ENCODE data around the gene GGT6. TPM values are rescaled to one million over a fixed set of nuclear protein-coding genes. Genes with fewer than 3 reads are reported as not detected.

The GGT6 gene
- total RNA-seq, 1 donor from 2014 or later = 6.6 TPM

GRCh38 chr17:4544135-4544950 lies 16.0 kb downstream of the GGT6 start:
- no peak for TF ChIP-seq CTCF (IDR thresholded peaks at IDR 0.05; ENCODE audit: insufficient read depth, low read length, severe bottlenecking)
- Histone ChIP-seq H3K27me3 (ENCODE audit: control insufficient read depth, insufficient read depth, low read length) (no peaks in the 10 kb centered on the region), H3K36me3 (ENCODE audit: control insufficient read depth, insufficient read depth, low read length) (peaks cover 52% of the 10 kb centered on the region), H3K4me3 (ENCODE audit: low read depth, low read length) (no peak overlapping the region)
- DNase-seq (ENCODE audit: low read depth) (no peak), FAIRE-seq (no peak)

GRCh38 chr17:4543557-4544026 lies 16.8 kb downstream of the GGT6 start:
- peaks cover 47% of the 10 kb centered on the region for H3K36me3 ChIP-seq (ENCODE audit: control insufficient read depth, insufficient read depth, low read length)
- H3K27me3 ChIP-seq (ENCODE audit: control insufficient read depth, insufficient read depth, low read length) = no peaks in the 10 kb centered on the region
- TF ChIP-seq CTCF (IDR thresholded peaks at IDR 0.05; ENCODE audit: insufficient read depth, low read length, severe bottlenecking) = no peak
- DNase-seq (ENCODE audit: low read depth) (no peak), FAIRE-seq (no peak)
- H3K4me3 ChIP-seq (ENCODE audit: low read depth, low read length) = no peak overlapping the region

GRCh38 chr17:4542726-4543191 lies 17.6 kb downstream of the GGT6 start:
- no peak for TF ChIP-seq CTCF (IDR thresholded peaks at IDR 0.05; ENCODE audit: insufficient read depth, low read length, severe bottlenecking)
- DNase-seq (ENCODE audit: low read depth) = no peak
- no peak for FAIRE-seq
- Histone ChIP-seq H3K36me3 (ENCODE audit: control insufficient read depth, insufficient read depth, low read length) (peaks cover 43% of the 10 kb centered on the region), H3K27me3 (ENCODE audit: control insufficient read depth, insufficient read depth, low read length) (no peaks in the 10 kb centered on the region), H3K4me3 (ENCODE audit: low read depth, low read length) (no peak overlapping the region)

GRCh38 chr17:4542003-4542725 lies 18.2 kb downstream of the GGT6 start:
- DNase-seq (ENCODE audit: low read depth) = no peak
- Histone ChIP-seq H3K27me3 (ENCODE audit: control insufficient read depth, insufficient read depth, low read length) (no peaks in the 10 kb centered on the region), H3K36me3 (ENCODE audit: control insufficient read depth, insufficient read depth, low read length) (peaks cover 42% of the 10 kb centered on the region), H3K4me3 (ENCODE audit: low read depth, low read length) (no peak overlapping the region)
- FAIRE-seq = no peak
- TF ChIP-seq CTCF (IDR thresholded peaks at IDR 0.05; ENCODE audit: insufficient read depth, low read length, severe bottlenecking) = no peak

GRCh38 chr17:4541328-4542002 lies 18.9 kb downstream of the GGT6 start:
- H3K36me3 ChIP-seq (ENCODE audit: control insufficient read depth, insufficient read depth, low read length) = peaks cover 38% of the 10 kb centered on the region
- TF ChIP-seq CTCF (IDR thresholded peaks at IDR 0.05; ENCODE audit: insufficient read depth, low read length, severe bottlenecking) = no peak
- no peak for FAIRE-seq

More at GRCh38 chr17:4541328-4542002, 18.9 kb downstream of the GGT6 start:
- Histone ChIP-seq H3K4me3 (ENCODE audit: low read depth, low read length) (no peak overlapping the region), H3K27me3 (ENCODE audit: control insufficient read depth, insufficient read depth, low read length) (no peaks in the 10 kb centered on the region)
- DNase-seq (ENCODE audit: low read depth) = no peak
